Kidney tubule cell (primary cell): ENCODE measurements around the gene MAD1L1.
"Not testable (repeated sequence)": the region's sequence is repeated elsewhere in the genome, so short reads cannot be mapped to it uniquely, and the experiment has no call there.

Experiments used
- DNase-seq: peaks from one replicate; pipeline ENCODE4 v3.0.0-alpha.2; 2018; ENCODE audit warnings: low spot score

Gene MAD1L1

GRCh38 chr7:1971946-1972654, 260.6 kb downstream of the MAD1L1 start:
- DNase-seq = no peak

DNA sequence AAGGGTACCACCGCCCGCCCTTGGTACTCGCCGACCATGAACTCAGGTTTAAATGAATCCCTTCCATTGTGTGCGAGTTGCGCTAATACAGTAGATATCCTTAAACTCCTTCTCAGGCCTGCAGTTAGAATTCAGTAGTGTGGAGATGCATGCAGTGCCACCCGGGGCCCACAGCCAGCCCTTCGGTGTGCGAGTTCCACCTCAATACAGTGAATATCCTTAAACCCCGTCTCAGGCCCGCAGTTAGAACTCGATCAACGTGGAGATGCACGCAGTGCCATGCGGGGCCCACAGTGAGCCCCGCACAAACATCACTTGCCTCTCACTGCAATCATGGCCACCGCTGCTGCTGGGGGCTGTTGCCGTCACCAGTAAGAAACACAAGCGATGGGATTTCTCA, 261.9 kb downstream of the MAD1L1 start:
- DNase-seq = no peak

- not testable (repeated sequence) for DNase-seq
Measured at GRCh38 chr7:1970285-1970660, 262.5 kb downstream of the MAD1L1 start.

- DNase-seq = no peak
Measured at GRCh38 chr7:1969459-1970284, 263.1 kb downstream of the MAD1L1 start.

- no peak for DNase-seq
Measured at GRCh38 chr7:1968397-1969111, 264.2 kb downstream of the MAD1L1 start.

DNA sequence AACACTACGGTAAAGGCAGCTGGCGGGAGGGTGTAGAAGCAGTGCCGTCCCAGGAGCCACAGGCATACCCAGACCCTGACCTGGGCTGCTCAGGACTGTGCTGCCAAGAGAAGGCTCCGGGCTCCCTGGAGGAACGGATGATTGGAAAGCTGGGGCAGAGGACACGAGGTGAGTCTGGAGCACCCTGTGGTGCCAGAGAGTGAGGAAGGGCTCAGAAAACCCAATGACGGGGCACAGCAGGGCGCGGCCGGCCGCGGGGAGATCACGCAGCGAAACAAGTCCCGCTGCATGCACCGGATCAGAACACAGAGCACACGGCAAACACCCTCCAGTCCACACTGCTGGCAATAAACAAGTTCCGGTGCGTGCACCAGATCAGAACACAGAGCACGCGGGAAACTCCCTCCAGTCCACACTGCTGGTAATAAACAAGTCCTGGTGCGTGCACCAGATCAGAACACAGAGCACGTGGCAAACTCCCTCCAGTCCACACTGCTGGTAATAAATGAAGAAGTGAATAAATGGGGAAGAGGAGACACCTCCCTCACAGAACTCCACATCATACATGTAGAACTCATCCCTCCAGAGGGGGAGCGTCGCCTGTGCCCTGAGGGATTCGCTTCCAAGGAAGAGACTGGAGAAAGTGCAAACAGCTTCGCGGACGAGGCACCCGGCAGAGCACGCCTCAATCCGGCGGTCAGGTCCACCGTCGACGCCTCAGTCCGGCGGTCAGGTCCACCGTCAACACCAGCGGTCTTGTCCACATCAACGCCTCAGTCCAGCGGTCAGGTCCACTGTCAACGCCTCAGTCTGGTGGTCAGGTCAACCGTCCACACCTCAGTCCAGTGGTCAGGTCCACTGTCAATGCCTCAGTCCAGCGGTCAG, 265.0 kb downstream of the MAD1L1 start:
- DNase-seq = no peak

DNA sequence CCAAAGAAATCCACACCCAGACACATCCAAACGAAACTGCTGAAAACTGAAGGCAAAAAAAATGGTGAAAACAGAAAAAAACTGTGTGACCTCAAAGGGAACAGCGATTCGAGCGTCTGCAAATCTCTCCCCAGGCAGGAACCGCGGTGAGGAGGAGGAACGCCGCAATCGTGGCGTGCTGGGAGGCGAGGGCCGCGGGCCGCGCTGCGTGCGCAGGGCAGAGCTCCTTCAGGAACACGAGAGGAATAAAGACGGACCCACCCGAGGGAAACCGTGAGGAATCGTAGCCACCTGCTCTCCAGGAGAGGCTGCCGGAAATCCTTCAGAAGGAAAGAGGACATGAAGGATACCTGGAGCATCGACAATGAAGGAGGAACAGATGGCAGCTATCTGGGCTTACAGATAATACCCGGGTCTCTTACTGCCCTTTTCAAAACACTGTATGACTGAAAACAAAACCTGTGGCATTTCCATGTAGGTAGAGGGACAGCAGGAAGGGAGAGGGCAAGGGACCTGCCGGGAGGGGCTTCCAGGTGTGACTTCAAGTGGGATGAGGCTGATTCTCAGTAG, 266.0 kb downstream of the MAD1L1 start:
- no peak for DNase-seq

GRCh38 chr7:1965579-1966294, 267.0 kb downstream of the MAD1L1 start:
- no peak for DNase-seq

DNA sequence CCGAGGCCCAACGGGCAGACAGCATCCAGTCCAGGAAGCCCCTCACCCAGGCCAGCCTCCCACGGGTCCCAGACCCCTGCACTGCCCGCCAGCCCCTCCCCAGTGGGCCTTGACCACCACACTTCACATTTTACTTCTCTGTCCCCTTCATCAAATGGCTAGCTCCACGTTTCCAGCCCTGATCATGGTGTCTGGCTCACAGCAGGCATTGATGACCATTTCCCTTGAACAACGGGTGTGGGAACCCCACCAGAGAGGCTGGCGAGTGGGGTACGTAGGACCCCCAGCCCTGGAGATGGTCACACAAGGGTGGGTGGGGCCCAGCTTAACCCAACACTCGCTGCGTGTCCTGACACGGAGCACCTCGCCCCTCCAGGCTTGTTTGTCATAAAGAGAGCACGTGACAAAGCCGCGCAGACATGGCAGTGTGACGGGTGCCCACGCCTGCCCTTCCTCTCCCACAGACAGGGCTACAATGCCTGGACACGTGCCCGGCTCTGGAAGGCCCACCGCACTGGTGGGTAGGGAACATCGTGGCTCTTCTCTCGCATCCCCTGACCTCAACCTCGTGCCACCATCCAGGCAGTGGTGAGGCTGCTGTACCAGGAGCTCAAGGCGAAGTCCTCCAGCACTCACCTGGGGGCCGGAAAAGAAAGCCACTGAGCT, 267.7 kb downstream of the MAD1L1 start:
- DNase-seq = no peak

DNA sequence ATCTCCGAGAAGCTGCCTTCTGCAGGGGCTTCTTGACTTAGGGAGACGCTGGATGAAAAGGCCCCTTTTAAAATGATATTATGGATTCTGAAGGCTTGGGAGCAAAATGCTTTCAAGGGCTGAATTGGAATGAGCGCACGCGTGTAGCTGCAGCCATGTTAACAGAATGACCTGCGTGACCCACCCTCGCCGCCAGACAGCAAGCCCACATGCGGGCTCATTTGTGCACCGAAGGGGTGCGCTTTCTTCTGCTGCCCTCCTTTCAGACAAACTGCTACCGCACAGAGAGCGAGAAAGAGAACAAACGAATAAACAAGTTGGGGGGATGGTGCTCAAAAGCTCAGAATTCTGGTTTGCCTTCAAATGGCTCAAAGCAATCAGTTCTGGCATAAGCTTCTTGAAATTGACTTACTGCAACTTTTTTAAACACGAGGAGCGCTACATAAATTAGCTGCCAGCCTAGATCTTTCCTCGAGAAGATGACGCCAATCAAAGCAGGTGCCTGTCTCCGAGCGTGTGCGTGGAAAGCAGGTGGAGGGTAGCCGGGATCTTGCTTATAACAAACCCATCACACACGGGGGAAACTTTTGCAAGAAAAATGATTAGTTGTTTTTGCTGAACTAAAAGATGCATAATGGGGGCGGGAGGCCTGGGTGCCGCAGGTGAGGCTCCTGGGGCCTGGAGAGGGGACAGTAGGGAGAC, 268.4 kb downstream of the MAD1L1 start:
- no peak for DNase-seq

GRCh38 chr7:1963575-1963974, 269.2 kb downstream of the MAD1L1 start:
- DNase-seq = no peak

GRCh38 chr7:1961701-1962276, 271.0 kb downstream of the MAD1L1 start:
- peak; percentile 74 for DNase-seq

- DNase-seq = no peak
Measured at GRCh38 chr7:1959305-1959704, 273.4 kb downstream of the MAD1L1 start.

GRCh38 chr7:1957471-1958225, 275.1 kb downstream of the MAD1L1 start:
- DNase-seq = no peak

DNA sequence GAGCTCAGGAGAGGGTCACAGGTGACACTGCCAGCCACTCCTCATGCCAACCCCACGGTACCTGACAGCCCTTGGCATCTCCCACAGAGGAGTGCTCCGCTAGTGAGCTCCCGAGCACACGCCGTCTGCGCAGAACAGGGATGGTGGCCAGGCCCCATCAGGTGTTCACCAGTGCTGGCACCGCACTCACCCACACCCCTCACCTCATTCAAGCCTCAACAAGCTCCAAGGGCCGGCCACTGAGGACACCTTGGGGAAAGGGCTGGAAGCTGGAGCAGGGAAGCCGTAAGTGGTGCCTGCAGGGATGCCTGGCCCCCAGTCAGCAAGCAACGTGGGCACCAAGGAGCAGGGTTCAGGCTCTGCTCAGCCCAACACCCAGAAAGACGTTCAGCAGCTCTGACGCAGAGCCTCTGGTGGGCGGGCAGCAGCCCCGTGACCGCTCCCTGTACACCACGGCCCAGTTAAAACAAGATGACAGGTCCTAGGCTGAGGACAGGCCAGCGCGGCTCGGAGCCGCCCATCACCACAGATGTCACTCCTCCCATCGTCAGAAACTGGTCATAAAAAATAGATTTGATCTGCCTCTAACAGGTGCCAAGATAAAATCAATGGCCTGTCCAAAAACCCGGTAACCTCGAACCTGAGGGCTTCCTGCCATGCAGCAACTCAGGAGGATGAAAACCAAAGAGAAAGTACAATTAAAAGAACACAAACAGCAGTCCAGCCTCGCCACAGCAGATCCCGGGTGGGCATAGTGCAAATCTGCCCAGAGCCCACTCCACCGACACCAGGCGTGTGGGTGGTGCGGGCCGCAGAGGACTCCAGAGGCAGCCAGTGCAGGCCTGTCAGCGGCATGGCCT, 275.9 kb downstream of the MAD1L1 start:
- DNase-seq = no peak

- no peak for DNase-seq
Measured at GRCh38 chr7:1956141-1956540, 276.6 kb downstream of the MAD1L1 start.

- no peak for DNase-seq
Measured at GRCh38 chr7:1954366-1955004, 278.3 kb downstream of the MAD1L1 start.
